Right lobe of liver (tissue), 4 donors: ENCODE measurements around the gene SLC13A4.

Source experiments
- POLR2A ChIP-seq: fragments of 450-650 bp; IDR thresholded peaks from one replicate; pipeline ENCODE4 v1.6.1; 2017; ENCODE audit warnings: antibody characterized with exemption, mild to moderate bottlenecking
- TF ChIP-seq, protein P1 (sequence below), 4 donors: fragments of 200-600 bp in 3 of 4; fragments of 450-650 bp in 1 of 4; IDR thresholded peaks; one replicate each; pipeline versions ENCODE4 v1.5.1 to v1.8.0; 2016 to 2022; ENCODE audit warnings: antibody characterized with exemption in 4 of 4, mild to moderate bottlenecking in 2 of 4
- donor health status: DM: no; HTN: no; CAD: no.
- donor health status: DM: no; HTN: no; CAD: no.
- donor health status: DM: no; HTN: yes; CAD: no.

DNA sequence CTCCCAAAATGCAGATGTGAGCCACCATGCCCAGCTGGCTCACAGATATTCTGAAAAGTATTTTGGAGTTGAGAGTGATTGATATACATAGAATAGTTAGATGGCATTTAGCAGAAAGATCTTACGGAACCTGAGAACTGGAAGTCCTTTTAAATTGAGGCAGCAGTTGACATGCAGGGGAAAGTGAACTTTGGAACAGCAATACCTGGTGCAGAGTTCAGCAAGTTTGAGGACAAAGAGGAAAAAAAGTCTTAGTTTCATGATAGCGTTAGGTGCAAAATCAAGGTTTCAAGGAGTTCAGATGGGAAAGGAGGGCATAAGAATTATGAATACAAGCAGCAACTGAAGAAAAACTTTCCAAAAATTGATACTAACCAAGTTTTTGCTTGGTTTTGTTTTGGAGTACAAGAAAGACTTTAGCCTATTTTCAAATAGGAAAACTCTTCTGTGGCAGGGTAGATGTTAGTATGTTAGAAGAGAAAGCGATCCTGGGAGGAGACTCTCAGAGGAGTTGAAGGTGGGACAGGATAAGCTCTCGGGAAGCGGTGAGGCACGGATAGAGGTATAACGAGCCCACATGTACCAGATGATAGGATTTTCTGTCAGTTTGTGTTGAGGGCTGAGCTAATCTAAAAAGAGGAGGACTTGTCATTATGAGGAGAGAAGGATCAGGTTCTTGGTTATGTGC, 93.7 kb downstream of the SLC13A4 start:
- TF ChIP-seq, protein P1, sequence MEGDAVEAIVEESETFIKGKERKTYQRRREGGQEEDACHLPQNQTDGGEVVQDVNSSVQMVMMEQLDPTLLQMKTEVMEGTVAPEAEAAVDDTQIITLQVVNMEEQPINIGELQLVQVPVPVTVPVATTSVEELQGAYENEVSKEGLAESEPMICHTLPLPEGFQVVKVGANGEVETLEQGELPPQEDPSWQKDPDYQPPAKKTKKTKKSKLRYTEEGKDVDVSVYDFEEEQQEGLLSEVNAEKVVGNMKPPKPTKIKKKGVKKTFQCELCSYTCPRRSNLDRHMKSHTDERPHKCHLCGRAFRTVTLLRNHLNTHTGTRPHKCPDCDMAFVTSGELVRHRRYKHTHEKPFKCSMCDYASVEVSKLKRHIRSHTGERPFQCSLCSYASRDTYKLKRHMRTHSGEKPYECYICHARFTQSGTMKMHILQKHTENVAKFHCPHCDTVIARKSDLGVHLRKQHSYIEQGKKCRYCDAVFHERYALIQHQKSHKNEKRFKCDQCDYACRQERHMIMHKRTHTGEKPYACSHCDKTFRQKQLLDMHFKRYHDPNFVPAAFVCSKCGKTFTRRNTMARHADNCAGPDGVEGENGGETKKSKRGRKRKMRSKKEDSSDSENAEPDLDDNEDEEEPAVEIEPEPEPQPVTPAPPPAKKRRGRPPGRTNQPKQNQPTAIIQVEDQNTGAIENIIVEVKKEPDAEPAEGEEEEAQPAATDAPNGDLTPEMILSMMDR (IDR thresholded peaks at IDR 0.05): no peak
- no peak for TF ChIP-seq POLR2A
